GM04503 (cell line): Measurements from ENCODE around the gene TCAF1.

Experiments
- DNase-seq: peaks from one replicate; pipeline ENCODE4 v3.0.0-alpha.2; 2012; ENCODE audit warnings: low read depth

TCAF1 gene, protein sequence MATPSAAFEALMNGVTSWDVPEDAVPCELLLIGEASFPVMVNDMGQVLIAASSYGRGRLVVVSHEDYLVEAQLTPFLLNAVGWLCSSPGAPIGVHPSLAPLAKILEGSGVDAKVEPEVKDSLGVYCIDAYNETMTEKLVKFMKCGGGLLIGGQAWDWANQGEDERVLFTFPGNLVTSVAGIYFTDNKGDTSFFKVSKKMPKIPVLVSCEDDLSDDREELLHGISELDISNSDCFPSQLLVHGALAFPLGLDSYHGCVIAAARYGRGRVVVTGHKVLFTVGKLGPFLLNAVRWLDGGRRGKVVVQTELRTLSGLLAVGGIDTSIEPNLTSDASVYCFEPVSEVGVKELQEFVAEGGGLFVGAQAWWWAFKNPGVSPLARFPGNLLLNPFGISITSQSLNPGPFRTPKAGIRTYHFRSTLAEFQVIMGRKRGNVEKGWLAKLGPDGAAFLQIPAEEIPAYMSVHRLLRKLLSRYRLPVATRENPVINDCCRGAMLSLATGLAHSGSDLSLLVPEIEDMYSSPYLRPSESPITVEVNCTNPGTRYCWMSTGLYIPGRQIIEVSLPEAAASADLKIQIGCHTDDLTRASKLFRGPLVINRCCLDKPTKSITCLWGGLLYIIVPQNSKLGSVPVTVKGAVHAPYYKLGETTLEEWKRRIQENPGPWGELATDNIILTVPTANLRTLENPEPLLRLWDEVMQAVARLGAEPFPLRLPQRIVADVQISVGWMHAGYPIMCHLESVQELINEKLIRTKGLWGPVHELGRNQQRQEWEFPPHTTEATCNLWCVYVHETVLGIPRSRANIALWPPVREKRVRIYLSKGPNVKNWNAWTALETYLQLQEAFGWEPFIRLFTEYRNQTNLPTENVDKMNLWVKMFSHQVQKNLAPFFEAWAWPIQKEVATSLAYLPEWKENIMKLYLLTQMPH

DNA sequence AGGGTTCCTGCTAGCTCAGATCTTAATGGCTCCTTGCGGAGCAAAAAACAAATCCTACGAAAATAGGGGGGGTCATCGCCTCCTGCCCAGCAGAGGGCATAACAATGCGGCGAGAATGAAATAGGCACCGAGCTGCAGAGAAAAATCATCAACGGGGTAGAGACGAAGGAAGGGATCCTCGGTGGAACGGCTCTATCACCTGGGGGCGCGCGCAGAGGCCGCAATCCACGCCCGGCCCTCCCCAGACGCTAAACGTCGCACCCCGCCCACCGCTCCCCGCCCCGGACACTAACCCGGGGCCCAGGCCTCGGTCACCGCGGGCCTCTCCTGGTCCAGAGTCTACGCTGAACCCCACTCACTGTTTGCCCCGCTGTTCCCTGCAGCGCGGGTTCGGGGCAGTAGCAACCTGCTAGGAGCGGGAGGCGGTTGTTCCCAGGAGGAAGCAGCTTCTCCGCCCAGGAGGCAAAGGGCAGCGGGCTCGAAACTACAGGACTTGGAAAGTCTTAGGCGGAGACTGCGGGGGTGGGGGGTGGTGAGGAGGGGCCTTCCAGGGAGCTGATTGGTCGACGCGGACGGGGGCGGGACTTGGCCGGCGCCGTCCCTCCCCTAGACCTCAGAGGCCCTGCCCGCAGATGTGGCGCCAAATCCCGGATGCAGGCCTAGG lies at the start of gene TCAF1:
TCAF1 (minus strand) TSS at position 509 of the 664 bp plus-strand sequence. CDS start 25,568 bp downstream, outside the sequence.
- peak; percentile 58 for DNase-seq

DNA sequence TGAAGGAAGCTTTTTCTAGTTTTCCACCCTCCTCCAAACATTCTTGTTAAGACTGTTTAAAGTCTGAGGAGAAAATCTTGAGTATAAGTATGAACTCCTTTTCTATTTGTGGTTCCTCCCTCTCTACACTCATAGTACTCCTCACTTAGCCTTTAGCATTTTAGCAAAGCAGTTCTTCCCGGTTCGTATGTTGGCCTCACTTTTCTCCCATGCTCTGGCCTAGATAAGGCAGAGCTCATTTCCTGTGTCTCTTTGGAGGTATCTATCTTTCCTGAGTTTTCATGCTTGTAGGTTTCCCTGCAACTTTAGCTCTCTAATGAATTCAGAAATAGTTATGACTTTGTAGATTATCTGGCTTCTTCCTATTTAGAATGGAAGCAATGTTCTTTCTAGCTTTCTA lies 46.8 kb upstream of the TCAF1 start:
- DNase-seq: no peak

DNA sequence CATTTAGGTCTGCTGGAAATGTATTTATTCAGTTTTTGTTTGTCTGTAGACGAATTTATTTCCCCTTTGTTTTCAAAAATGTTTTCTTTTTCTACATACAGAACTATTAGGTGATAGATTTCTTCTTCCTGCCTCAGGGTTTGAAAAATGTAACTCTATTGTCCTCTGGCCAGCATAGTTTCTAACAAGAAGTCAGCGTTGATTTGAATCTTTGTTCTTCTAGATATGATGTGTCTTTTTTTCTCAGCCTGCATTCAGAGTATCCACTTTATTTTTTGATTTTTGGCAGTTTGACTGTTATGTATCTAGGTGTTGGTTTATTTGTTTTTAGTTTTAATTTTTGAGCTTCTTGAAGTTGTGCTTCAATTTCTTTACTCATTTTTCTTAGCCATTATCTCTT lies 45.1 kb upstream of the TCAF1 start:
- no peak for DNase-seq

DNA sequence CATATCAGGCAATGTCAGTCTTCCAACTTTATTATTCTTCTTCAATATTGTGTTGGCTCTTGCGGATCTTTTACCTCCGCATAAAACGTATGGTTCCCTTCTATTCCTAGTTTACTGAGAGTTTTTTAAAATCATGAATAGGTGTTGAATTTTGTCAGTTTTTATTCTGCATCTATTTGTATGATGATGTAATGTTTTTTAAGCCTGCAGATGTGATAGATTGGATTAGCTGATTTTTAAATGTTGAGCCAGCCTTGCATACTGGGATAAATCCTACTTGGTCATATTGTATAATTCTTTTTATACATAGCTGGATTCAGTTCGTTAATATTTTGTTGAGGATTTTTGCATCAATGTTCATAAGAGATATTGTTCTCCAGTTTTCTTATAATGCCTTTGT lies 43.4 kb upstream of the TCAF1 start:
- no peak for DNase-seq

DNA sequence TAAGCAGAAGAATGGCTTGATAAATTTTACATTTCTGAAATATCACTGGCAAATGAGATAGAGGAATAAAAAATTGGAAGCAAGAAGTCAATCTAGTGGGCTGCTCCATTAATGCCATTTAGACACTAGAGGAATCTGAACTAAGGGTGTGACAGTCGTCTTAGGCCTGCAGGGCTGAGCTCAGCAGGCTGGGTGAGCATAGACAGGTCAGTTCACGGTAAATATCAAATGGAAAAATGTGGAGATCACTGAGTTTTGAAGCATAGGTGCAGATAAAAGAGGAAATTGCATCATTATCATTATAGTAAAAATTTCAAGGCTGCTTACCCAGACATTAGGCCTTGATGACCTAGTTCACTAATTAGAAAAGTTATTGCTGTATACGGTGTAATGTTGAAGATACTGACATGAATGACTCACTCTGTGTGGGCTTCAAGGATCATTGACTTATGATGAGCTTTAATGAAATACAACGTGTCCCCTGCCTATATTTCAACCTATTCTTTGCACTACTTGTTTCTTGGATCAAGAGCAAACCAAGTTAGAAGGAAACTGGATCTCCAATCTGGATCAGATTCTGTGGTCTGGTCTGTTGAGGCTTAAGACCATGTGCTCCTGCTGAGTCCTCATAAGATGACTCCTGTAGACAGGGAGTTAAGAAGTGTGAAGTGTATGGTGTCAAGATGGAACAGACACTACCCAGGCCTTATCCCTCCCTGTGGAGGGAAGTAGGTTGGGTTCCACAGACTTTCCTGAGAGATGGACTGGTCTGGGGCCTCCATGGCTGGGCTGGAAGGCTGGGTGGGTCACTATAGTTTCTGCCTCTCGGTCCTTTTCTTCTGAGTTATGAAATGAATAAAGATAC lies 36.6 kb upstream of the TCAF1 start:
- DNase-seq: no peak

DNA sequence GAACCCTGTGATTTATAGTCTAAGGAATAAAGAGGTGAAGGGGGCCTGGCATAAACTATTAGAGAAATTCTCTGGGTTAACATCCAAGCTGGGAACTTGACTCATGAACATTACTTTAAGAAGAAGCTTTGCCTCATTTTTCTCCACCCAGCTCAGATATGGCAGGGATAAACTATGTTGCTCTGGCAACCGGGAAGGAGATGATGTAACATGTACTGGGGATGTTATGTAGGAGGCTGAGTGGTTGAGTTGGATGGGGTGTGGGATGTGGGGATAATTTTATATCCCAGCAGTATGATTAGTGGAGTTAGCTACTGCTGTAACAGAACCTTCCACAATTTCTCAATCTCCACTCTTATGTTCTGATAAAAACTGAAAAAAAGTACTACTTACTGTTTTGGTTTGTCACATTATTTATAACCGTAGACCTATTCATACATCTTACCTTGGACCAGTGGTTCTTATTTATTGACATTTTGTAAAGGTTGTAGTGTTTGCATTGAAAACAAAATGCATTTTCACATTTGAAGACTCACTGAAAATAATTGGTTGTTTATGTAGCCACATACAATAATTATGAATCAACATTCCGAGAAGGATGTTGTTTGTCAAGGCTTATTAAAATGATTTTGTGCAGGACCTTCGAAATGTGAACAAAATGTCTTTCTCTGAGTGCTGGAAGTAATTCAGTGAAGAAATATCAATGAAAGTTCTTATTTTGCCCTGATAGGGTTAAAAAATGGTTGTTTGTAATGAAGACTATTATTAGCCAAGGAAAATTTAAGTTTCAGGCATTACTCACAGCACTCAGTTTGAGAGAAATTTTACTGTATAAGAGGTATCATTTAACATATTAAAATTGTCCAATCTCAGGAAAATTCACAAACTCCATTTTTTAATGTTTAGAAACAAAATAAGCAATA lies 34.4 kb upstream of the TCAF1 start:
- DNase-seq: peak; percentile 84

DNA sequence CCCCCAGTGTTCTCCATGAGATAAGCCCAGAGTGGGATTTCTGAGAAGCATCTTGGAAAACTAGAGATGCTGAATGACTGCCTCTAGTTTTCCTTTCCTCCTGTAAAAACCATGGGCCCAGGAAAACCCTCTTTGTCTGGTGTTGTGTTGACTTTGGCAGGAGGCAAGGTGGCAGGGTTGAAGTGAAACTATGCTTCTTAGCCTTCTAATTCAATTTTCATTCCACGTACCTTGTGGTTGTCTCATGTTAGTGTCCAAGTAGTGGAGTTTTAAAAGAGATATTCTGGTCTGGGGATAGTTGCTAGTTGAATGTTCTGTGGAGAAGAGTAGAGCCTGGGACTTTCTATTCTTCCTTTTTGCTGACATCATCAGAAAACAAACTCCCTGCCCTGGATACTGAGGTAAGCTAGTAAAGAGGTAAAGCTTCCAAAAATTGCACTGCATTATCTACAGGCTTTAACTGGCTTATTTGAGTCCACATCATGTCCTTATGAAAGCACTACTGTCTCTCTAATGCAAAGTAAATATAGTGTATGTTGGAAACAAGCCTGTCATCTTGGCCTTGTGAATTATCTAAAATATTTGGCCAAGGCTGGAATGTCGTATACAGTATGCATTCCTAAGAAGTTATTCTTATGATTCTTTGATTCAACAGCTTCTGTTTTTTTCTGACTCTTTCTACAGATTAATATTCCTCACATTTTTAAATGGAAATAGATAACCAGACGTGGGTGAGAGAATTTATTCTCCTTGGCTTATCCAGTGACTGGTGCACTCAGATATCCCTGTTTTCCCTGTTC lies 32.8 kb upstream of the TCAF1 start, which contains the start of gene OR2F2:
OR2F2 (plus strand) TSS at position 708 of the 800 bp plus-strand sequence; CDS start at position 708, 0 bp downstream.
- DNase-seq: peak; percentile 51

DNA sequence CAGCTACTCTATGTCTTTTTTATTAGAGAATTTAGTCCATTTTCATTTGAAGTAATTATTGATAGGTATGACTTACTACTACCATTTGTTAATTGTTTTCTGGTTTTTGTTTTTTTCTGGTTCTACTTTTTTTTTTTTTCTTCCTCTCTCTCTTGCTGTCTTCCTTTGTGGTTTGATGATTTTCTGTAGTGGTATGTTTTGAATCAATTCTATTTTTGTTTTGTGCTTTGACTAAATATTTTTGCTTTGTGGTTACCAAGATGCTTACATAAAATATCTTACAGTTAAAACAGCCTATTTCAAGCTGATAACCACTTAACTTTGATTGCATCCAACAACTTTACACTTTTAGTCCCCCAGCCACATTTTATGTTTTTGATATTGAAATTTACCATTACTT lies 29.8 kb upstream of the TCAF1 start:
- DNase-seq: peak; percentile 40

DNA sequence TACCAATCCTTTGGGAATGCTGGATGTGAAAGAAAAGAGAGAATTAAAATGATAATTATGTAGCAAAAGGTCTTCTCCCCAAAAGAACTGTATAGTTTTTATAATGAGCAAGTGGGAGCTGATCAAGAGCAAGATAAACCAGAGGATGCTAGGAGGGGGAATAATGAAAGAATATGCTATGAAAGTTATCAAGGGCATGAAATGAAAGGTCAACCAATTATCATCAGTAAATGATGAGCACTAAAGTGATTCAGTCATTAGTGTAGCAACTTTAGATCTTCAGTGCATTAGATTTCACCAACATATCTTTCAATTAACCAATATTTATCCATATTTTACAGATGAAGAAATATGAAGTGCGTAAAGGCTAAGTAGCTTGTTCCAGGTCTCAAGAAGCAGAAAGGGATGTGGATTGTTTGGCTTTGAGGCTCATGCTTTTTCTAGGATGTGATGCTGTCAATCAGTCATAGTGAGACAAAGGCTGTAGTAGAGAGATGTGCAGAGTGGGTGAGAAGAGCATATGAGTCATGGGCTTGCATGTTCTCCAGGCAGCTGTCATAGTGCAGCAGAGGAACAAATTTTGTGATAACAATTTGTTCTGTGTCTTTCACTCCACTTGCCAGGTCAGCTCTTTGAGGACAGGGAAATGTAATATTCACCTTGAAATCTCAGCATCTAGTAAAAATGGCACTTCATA lies 27.4 kb upstream of the TCAF1 start:
- DNase-seq: no peak

DNA sequence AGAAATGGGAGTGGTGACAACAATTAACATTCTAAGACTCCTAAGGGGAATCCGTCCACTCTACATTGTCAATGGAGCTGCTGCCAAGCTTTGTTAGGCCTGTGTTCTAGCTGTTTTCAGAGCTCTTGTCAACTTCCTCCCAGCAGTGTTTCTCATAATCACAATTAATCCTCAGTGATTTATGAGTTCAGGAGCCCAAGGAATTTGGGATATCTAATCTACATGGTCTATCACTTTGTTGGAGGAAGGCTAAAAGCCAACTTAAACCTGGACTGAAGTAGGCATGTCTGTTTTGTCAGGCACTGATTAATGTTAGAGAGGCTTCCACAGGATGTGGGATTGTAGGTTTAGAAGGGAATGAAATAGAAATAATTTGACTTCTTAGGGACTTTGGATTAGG lies 22.9 kb upstream of the TCAF1 start:
- no peak for DNase-seq

DNA sequence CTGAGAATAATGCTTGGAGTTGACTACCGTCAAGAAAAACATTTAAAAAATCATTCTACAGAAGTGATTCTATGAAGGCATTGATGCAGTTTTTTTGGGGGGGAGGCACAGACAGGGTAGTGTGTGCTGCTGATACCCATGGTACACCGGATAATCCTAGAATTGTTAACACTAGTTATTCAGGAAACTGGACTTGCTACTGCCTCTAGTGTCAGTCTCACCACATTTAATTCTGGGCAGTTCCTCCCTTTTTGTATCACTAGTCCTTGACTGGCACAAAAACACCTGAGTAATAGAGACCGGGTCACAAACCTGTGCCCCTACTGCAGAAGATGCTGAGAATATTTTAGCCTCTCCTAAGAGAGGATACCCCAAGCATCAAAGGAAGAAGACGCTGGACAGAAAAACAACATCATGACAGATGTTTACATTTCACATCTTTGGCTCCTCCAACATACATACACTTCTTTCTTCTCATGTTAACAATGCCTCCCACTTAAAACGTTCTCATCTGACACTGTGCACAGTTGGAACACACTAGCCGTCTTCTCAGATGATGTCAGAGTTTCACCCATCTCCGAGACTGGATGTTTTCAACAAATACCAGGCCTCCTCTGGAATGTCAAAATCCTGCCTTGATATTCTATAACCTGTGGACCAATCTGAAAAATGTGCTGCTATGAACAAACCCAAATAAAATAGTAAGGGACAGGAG lies 13.1 kb upstream of the TCAF1 start:
- no peak for DNase-seq

DNA sequence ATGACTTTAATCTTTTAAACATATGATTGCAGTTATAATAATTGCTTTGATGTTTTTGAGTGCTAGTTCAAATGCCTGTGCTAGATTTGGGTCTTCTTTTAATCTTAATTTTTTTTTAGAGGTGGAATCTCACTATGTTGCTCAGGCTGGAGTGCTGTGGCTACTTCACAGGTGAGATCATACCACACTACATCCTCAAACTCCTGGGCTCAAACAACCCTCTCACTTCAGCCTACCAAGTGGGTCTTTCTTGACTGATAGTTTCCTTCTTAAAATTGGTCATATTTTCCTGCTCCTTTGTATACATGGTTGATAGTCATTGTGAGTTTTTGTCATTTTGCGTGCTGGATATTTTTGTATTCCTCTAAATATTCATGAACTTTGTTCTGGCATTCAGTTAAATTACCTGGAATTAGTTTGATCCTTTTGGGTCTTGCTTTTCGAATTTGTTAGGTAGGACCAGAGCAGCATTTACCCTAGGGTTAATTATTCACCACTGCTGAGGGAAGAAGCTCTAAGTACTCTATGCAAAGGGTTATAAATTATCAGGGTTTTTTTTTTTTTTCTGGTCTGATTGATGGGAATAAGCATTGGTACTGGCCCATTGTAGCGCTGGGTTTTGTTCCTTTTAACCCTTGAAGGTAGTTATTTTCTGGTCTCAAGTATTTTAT lies 12.1 kb upstream of the TCAF1 start:
- no peak for DNase-seq

DNA sequence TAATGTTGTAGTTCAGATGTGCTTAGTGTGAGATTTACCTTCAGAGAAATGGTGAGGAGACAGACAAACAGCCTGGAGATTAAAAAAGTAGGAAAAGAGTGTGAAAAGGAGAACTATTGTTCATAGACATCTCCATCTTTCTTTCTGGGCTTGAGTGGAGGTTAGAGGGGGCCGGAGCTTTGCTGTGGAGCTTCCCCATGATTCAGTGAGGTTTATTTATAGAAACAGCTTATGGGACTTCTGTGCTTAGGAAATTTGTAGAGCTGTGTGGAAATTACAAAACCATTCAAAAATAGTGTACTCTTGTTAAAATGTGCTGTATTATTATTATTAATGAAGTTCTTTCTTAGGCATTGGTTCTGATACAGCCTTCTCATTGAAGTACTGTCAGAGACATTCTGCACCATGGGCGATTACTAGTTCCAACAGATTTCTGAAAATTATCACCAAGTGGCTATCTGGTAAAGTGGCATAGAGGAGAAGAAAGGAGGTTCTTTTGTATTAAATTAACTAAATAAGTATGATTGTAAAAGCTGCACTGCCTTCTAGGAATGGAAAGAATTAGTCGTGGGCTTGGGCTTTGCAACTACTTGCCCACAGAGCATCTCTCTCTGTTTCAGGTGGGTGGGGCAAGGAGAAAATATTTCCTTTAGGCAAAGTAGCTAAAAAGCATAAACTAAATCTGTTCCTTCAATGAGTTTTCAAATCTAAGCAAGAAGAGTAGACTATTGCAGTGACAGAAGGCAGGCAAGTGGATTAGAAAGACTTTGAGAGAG lies 8.7 kb upstream of the TCAF1 start:
- DNase-seq: no peak

DNA sequence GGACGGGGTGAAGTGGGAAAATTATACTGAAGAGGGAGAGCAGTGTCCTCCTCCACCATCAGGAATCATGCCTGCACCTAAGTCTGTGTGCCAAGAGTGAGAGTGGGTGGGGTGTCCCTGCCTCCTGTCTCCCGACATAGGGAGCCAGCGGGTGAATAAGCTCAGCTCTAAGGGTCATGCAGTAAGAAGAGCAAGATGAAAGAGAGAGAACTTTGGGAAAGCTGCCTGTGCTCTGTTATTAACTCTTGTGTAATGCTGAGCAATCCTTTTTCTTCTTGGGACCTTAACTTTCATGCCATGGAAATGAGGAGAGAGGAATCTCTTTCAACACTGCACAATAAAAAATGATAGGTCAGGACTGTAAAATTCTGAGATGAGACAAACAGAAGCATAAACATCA lies 7.9 kb upstream of the TCAF1 start:
- no peak for DNase-seq

DNA sequence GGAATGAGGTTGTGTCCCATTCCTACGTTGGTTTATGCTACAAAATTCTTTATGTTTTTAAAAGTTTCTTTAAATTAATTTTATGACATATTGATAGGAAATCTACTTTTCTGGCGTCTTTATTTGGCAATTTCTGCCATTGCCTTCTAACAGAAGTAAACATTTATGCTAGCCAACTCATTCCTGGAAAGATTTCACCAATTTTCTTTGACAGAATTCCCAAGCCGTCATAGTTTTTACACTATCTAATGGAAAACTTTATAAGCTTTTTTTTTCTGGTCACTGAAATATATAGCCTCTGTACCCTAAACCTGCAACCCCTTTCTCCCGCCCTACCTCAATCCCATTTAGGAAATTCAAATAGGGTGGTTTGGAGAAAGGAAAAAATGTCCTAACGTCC lies 6.1 kb upstream of the TCAF1 start:
- no peak for DNase-seq

DNA sequence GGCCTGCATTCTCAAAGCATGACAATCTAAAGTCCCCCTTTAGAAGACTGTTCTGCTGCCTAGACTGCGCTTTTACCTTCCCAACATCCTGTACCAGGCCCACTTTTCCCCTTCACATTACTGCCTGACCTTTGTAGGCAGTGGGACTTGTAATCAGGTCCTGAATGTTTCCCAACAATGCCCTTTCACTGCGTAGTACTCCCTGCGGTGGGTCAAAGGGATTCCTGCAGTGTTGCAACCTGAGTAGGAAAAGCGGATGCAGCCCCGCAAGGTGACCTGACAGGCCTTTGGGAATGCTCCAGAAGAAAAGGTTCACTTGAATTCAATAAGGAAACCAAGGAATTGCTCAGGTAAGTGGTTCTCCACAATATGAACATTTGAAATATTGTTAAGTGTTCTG lies 4.9 kb upstream of the TCAF1 start:
- no peak for DNase-seq

DNA sequence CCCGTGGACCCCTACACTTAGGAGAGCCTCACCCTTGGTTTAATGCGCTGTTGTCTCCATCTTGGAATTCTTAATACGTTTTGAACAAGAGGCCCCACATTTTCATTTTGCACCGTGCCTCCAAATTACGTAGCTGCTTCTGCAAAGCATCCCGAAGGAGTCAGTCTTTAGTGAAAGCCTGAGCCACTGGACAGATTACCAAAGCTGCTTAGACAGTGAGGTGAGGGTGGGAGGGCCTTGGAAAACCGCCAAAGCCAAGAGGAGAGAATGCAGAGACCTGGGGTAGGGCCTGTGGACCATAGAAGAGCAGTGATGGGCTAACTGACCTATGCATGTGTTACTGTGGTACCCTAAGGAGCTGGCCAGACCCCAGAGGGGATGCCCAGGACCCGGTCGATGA lies 4.2 kb upstream of the TCAF1 start:
- no peak for DNase-seq
